ENCODE results near the gene SUPT20HL2. TPM values are rescaled to one million over a fixed set of nuclear protein-coding genes. Genes with fewer than 3 reads are reported as not detected.

SUPT20HL2 gene
- total RNA-seq, 2 donors from 2014 or later: not detected

DNA sequence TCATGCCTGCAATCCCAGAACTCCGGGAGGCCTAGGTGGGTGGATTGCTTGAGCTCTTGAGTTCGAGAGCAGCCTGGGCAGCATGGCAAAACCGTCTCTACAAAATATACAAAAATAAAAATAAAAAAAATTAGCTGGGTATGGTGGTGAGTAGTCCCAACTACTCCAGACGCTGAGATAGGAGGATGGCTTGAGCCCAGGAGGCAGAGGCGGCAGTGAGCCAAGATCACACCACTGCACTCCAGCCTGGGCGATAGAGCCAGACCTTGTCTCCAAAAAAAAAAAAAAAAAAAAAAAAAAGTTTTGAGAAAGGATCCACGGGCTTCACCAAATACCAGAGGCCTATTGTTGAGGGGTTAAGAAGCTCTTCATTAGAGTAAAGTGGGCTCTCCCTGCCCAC is 8.0 kb downstream of the SUPT20HL2 start:
- no peaks in the 10 kb centered on the region for H3K36me3 ChIP-seq
- no peaks in the 10 kb centered on the region for H3K27me3 ChIP-seq
- H3K27ac ChIP-seq: no peak overlapping the region
- intact Hi-C loops (cut with DNase I): no loop called here
- no peak overlapping the region for H3K9ac ChIP-seq (ENCODE audit: low read depth in 2 of 2, low read length in 2 of 2)
- DNase-seq: no peak
- TF ChIP-seq, protein P1, sequence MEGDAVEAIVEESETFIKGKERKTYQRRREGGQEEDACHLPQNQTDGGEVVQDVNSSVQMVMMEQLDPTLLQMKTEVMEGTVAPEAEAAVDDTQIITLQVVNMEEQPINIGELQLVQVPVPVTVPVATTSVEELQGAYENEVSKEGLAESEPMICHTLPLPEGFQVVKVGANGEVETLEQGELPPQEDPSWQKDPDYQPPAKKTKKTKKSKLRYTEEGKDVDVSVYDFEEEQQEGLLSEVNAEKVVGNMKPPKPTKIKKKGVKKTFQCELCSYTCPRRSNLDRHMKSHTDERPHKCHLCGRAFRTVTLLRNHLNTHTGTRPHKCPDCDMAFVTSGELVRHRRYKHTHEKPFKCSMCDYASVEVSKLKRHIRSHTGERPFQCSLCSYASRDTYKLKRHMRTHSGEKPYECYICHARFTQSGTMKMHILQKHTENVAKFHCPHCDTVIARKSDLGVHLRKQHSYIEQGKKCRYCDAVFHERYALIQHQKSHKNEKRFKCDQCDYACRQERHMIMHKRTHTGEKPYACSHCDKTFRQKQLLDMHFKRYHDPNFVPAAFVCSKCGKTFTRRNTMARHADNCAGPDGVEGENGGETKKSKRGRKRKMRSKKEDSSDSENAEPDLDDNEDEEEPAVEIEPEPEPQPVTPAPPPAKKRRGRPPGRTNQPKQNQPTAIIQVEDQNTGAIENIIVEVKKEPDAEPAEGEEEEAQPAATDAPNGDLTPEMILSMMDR (IDR thresholded peaks at IDR 0.05): no peak
- no peak overlapping the region for H3K4me3 ChIP-seq
- no peaks in the 10 kb centered on the region for H3K9me3 ChIP-seq
- no peaks in the 10 kb centered on the region for H3K4me1 ChIP-seq

DNA sequence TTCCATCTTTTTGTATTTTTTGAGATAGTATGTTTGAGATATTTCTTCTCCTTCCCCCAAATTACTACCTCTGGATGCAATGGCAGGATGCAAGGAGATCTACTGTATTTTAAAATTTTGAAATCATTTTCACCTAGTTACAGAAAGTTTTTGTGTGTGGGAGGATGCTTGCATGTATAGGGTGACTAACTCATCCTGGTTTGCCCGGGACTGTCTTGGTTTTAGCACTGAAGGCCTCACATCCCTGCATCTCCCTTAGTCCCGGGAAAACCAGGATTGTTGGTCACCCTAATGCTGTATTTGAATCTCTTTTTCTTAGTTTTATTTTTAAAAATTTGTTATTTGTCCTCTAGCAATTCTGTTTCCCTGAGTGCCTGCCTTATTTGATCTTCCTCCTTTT is 12.1 kb downstream of the SUPT20HL2 start:
- H3K4me1 ChIP-seq: no peaks in the 10 kb centered on the region
- H3K4me3 ChIP-seq: no peak overlapping the region
- H3K27me3 ChIP-seq: no peaks in the 10 kb centered on the region
- intact Hi-C loops (cut with DNase I): no loop called here
- TF ChIP-seq, protein P1 (IDR thresholded peaks at IDR 0.05): no peak
- no peak overlapping the region for H3K9ac ChIP-seq (ENCODE audit: low read depth in 2 of 2, low read length in 2 of 2)
- no peaks in the 10 kb centered on the region for H3K36me3 ChIP-seq
- no peak for DNase-seq
- H3K27ac ChIP-seq: no peak overlapping the region
- no peaks in the 10 kb centered on the region for H3K9me3 ChIP-seq

DNA sequence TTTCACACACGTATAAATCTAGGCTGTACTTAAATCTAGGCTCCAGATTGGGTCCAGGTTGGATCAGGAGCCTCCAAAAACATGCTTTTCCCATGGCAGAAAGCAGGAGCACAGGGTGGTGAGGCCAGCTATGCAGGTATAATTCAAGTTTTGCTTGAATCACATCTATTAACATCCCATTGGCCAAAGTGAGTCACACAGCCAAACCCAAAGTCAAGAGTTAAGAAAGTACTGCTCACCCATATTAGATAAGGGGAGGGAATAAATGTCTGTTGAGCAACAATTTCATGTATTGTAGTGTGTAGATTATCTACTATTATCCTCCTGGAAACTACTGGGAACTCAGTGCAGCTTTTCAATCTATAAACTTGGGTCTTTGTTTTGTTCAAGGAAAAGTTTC is 12.8 kb downstream of the SUPT20HL2 start:
- intact Hi-C loops (cut with DNase I): no loop called here
- TF ChIP-seq, protein P1 (IDR thresholded peaks at IDR 0.05): no peak
- DNase-seq: no peak
- H3K9ac ChIP-seq (ENCODE audit: low read depth in 2 of 2, low read length in 2 of 2): no peak overlapping the region
- no peak overlapping the region for H3K4me3 ChIP-seq
- no peaks in the 10 kb centered on the region for H3K27me3 ChIP-seq
- H3K27ac ChIP-seq: no peak overlapping the region
- no peaks in the 10 kb centered on the region for H3K4me1 ChIP-seq
- no peaks in the 10 kb centered on the region for H3K9me3 ChIP-seq
- H3K36me3 ChIP-seq: no peaks in the 10 kb centered on the region

DNA sequence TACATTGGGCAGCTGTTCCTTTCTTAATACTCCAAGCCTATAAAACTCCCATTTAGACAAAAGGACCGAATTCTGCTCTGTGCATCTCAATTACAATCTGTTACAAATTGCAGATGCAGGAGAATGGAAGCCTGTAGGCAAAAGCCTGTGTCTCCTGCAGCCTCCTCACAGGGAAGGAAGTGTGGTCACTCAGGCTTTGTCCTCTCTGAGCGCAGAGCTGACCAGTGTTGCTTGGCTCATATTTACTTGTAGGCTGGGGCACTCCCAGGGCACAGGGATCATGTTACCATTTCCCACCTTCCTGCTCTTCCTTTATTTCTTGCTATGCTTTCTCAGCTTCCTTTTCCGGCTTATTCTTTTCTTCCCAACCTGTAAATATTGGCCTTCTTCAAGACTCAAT is 15.7 kb downstream of the SUPT20HL2 start:
- TF ChIP-seq, protein P1 (IDR thresholded peaks at IDR 0.05): no peak
- Histone ChIP-seq H3K9ac (ENCODE audit: low read depth in 2 of 2, low read length in 2 of 2) (no peak overlapping the region), H3K27me3 (no peaks in the 10 kb centered on the region), H3K4me3 (no peak overlapping the region), H3K4me1 (no peaks in the 10 kb centered on the region), H3K9me3 (no peaks in the 10 kb centered on the region), H3K27ac (no peak overlapping the region), H3K36me3 (no peaks in the 10 kb centered on the region)
- DNase-seq: no peak
- intact Hi-C loops (cut with DNase I): no loop called here

DNA sequence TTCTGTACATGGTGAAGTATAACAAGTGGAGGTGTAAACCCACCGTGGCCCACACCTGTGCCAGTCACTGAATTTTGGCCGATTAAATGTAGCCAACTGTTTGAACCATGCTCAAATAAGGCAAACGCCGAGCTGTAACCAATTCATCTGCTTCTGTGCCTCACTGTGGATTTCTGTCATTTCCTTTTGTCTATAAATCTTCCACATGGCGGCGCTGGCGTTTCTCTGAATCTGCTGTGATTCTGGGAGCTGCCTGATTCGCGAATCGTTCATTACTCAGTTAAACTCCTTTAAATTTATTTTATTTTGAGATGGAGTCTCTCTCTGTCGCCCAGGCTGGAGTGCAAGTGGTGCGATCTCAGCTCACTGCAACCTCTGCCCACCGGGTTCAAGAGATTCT is 19.2 kb downstream of the SUPT20HL2 start:
- TF ChIP-seq, protein P1 (IDR thresholded peaks at IDR 0.05): no peak
- Histone ChIP-seq H3K27ac (no peak overlapping the region), H3K27me3 (no peaks in the 10 kb centered on the region), H3K36me3 (no peaks in the 10 kb centered on the region), H3K9me3 (no peaks in the 10 kb centered on the region), H3K4me3 (no peak overlapping the region), H3K9ac (ENCODE audit: low read depth in 2 of 2, low read length in 2 of 2) (no peak overlapping the region), H3K4me1 (no peaks in the 10 kb centered on the region)
- intact Hi-C loops (cut with DNase I): no loop called here
- no peak for DNase-seq

DNA sequence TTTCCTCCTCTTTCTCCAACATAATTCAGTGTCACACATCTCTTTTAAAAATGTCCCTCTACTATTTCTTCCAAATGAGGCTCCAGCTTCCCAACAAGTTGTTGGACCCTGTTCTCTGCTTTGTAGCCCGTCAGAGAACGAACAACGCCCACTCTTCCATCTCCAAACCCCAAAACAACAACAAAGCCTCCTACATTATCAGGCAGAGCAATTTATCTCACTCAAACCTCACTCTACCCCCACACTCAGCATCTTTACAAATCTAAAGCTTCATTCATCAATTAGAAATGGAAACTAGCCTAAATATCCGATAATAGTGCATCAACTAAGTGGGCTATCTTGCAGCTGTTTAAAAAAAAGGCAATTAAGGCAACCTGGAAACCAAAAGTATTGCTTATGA is 20.5 kb downstream of the SUPT20HL2 start:
- intact Hi-C loops (cut with DNase I): no loop called here
- H3K27me3 ChIP-seq: no peaks in the 10 kb centered on the region
- H3K9ac ChIP-seq (ENCODE audit: low read depth in 2 of 2, low read length in 2 of 2): no peak overlapping the region
- no peaks in the 10 kb centered on the region for H3K4me1 ChIP-seq
- H3K4me3 ChIP-seq: no peak overlapping the region
- TF ChIP-seq, protein P1 (IDR thresholded peaks at IDR 0.05): no peak
- no peak for DNase-seq
- H3K9me3 ChIP-seq: no peaks in the 10 kb centered on the region
- H3K27ac ChIP-seq: no peak overlapping the region
- H3K36me3 ChIP-seq: no peaks in the 10 kb centered on the region

All from colonic mucosa (tissue), 4 donors.